ENCODE measurements around the gene HMGB2.

DNA sequence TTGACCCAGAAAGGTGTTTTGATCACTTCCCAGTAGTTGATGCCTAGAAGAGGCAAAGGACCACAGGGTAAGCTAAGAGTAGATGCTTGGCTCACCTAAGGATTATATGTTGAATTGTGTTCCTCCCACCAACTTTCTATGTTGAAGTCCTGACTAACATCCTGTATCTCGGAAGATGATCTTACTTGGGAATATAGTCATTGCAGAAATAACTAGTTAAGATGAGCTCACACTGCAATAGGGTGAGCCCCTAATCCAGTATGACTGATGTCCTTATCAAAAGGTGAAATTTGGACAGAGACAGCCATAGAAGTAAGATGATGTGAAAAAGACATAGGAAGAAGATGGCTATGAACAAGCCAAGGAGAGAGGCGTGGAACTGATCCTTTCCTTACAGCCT, 3.3 kb upstream of the HMGB2 start:
- TF ChIP-seq, protein P1, sequence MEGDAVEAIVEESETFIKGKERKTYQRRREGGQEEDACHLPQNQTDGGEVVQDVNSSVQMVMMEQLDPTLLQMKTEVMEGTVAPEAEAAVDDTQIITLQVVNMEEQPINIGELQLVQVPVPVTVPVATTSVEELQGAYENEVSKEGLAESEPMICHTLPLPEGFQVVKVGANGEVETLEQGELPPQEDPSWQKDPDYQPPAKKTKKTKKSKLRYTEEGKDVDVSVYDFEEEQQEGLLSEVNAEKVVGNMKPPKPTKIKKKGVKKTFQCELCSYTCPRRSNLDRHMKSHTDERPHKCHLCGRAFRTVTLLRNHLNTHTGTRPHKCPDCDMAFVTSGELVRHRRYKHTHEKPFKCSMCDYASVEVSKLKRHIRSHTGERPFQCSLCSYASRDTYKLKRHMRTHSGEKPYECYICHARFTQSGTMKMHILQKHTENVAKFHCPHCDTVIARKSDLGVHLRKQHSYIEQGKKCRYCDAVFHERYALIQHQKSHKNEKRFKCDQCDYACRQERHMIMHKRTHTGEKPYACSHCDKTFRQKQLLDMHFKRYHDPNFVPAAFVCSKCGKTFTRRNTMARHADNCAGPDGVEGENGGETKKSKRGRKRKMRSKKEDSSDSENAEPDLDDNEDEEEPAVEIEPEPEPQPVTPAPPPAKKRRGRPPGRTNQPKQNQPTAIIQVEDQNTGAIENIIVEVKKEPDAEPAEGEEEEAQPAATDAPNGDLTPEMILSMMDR (IDR thresholded peaks at IDR 0.05) = no peak
- no peak for TF ChIP-seq POLR2A (IDR thresholded peaks at IDR 0.05)
